Gastrocnemius medialis (tissue), 4 donors: Measurements from ENCODE around the gene DGKG. TPM values are rescaled to one million over a fixed set of nuclear protein-coding genes. Genes with fewer than 3 reads are reported as not detected.

ENCODE experiments used
- ATAC-seq, 2 donors: fragments of 150-250 bp; one replicate each; pipeline ENCODE4 v1.9.1; 2016
- DNase-seq, 2 donors: peaks; one replicate each; pipeline ENCODE4 v3.0.0-alpha.2; 2019
- H3K27ac ChIP-seq, 4 donors: fragments of 200-600 bp; sonication (generic); 1 replicate in 1 of 4; 2 replicates in 3 of 4; pipeline ENCODE4 v1.5.1; 2016 to 2018; ENCODE audit warnings: mild to moderate bottlenecking in 2 of 4, moderate library complexity in 1 of 4
- H3K27me3 ChIP-seq, 3 donors: fragments of 200-600 bp; sonication (generic) in 2 of 3; 1 replicate in 1 of 3; 2 replicates in 2 of 3; pipeline versions ENCODE4 v1.5.1 to v1.6.0; 2016 to 2019; ENCODE audit warnings: mild to moderate bottlenecking in 1 of 3, moderate library complexity in 1 of 3
- H3K36me3 ChIP-seq, 2 donors: fragments of 200-600 bp; sonication (generic) in 1 of 2; one replicate each; pipeline ENCODE4 v1.5.1; 2017 to 2018
- H3K4me1 ChIP-seq, 2 donors: fragments of 200-600 bp; sonication (generic) in 1 of 2; one replicate each; pipeline ENCODE4 v1.5.1; 2016 to 2017; ENCODE audit warnings: mild to moderate bottlenecking in 2 of 2
- H3K4me3 ChIP-seq, 4 donors: fragments of 200-600 bp; sonication (generic) in 3 of 4; 1 replicate in 1 of 4; 2 replicates in 3 of 4; pipeline ENCODE4 v1.5.1; 2016 to 2019; ENCODE audit warnings: mild to moderate bottlenecking in 2 of 4
- H3K9me3 ChIP-seq, 3 donors: fragments of 200-600 bp; sonication (generic) in 2 of 3; 1 replicate in 1 of 3; 2 replicates in 2 of 3; pipeline ENCODE4 v1.5.1; 2016 to 2019
- CTCF ChIP-seq, 5 experiments: fragments of 450-650 bp in 3 of 5; fragments of 200-600 bp in 2 of 5; sonication (generic) in 2 of 5; IDR thresholded peaks in 4 of 5; conservative IDR thresholded peaks in 1 of 5; 1 replicate in 4 of 5; 2 replicates in 1 of 5; pipeline ENCODE4 v1.5.1; 2016 to 2019; ENCODE audit warnings: antibody characterized with exemption in 5 of 5, mild to moderate bottlenecking in 3 of 5, moderate library complexity in 3 of 5
- POLR2A ChIP-seq, 2 donors: fragments of 450-650 bp; IDR thresholded peaks; one replicate each; pipeline ENCODE4 v1.6.1; 2017; ENCODE audit warnings: antibody characterized with exemption in 2 of 2, mild to moderate bottlenecking in 2 of 2, moderate library complexity in 2 of 2
- in situ Hi-C, 4 donors: fragments of 200-750 bp; cut with MboI; loops; one replicate each; pipeline versions ENCODE4 v1.15.0 to v1.8.0; 2017; ENCODE audit warnings: low sequenced_read_pairs in 4 of 4
- intact Hi-C: fragments of 100-400 bp; cut with DNase I; formaldehyde crosslinking; loops from one replicate; pipeline ENCODE4 v1.15.1; 2023; ENCODE audit warnings: low total_unique reads
- total RNA-seq, 4 donors: library from RNA; depleted of rRNA; stranded (reverse); fragments of >200 nt; gene quantifications; one replicate each; pipeline versions ENCODE4 v1.1.0 to v1.2.3, GENCODE V29; 2016

DGKG gene
- total RNA-seq, 4 donors from 2014 or later = 5.0 to 11.2 (median 7.7) TPM

GRCh38 chr3:186352369-186352768 is 9.7 kb downstream of the DGKG start:
- ATAC-seq (no peak), DNase-seq (no peak)
- intact Hi-C loops = no loop called here
- Histone ChIP-seq H3K27me3 (no peaks in the 10 kb centered on the region), H3K4me1 (no peaks in the 10 kb centered on the region), H3K27ac (no peak overlapping the region), H3K36me3 (no peaks in the 10 kb centered on the region), H3K4me3 (no peak overlapping the region), H3K9me3 (no peaks in the 10 kb centered on the region)
- no peak for TF ChIP-seq POLR2A (IDR thresholded peaks at IDR 0.05)
- TF ChIP-seq CTCF (IDR thresholded peaks at IDR 0.05 in 4 of 5, conservative IDR thresholded peaks at IDR 0.05 in 1 of 5) = no peak
- in situ Hi-C loops = no loop called here

- H3K4me1 ChIP-seq = no peaks in the 10 kb centered on the region
- ATAC-seq = no peak
- no peaks in the 10 kb centered on the region for H3K36me3 ChIP-seq
- TF ChIP-seq CTCF (IDR thresholded peaks at IDR 0.05 in 4 of 5, conservative IDR thresholded peaks at IDR 0.05 in 1 of 5) (no peak), POLR2A (IDR thresholded peaks at IDR 0.05) (no peak)
- intact Hi-C loops (no loop called here), in situ Hi-C loops (no loop called here)
- no peak overlapping the region for H3K27ac ChIP-seq
- H3K9me3 ChIP-seq = no peaks in the 10 kb centered on the region
- no peak for DNase-seq
- H3K27me3 ChIP-seq = no peaks in the 10 kb centered on the region
- no peak overlapping the region for H3K4me3 ChIP-seq
Measured at GRCh38 chr3:186342197-186342596, 19.8 kb downstream of the DGKG start.

- ATAC-seq (no peak), DNase-seq (no peak)
- Histone ChIP-seq H3K36me3 (no peaks in the 10 kb centered on the region), H3K27ac (no peak overlapping the region), H3K4me1 (no peaks in the 10 kb centered on the region), H3K9me3 (no peaks in the 10 kb centered on the region), H3K4me3 (no peak overlapping the region), H3K27me3 (no peaks in the 10 kb centered on the region)
- intact Hi-C loops = no loop called here
- no peak for TF ChIP-seq CTCF (IDR thresholded peaks at IDR 0.05 in 4 of 5, conservative IDR thresholded peaks at IDR 0.05 in 1 of 5)
- TF ChIP-seq POLR2A (IDR thresholded peaks at IDR 0.05) = no peak
- in situ Hi-C loops = no loop called here
Measured at GRCh38 chr3:186340204-186340603, 21.8 kb downstream of the DGKG start.

GRCh38 chr3:186339180-186339918 is 22.7 kb downstream of the DGKG start:
- in situ Hi-C loops (no loop called here), intact Hi-C loops (no loop called here)
- H3K4me1 ChIP-seq = no peaks in the 10 kb centered on the region

More at GRCh38 chr3:186339180-186339918, 22.7 kb downstream of the DGKG start:
- TF ChIP-seq POLR2A (IDR thresholded peaks at IDR 0.05) (no peak), CTCF (IDR thresholded peaks at IDR 0.05 in 4 of 5, conservative IDR thresholded peaks at IDR 0.05 in 1 of 5) (no peak)
- no peak overlapping the region for H3K4me3 ChIP-seq
- DNase-seq (no peak), ATAC-seq (no peak)
- no peak overlapping the region for H3K27ac ChIP-seq
- H3K9me3 ChIP-seq = no peaks in the 10 kb centered on the region
- no peaks in the 10 kb centered on the region for H3K36me3 ChIP-seq
- H3K27me3 ChIP-seq = no peaks in the 10 kb centered on the region
